Measurements from ENCODE around the gene HBG1. TPM values are rescaled to one million over a fixed set of nuclear protein-coding genes. Genes with fewer than 3 reads are reported as not detected.
"Not testable (repeated sequence)": the region's sequence is repeated elsewhere in the genome, so short reads cannot be mapped to it uniquely, and the experiment has no call there.

Gene HBG1
- not detected for total RNA-seq

GRCh38 chr11:5249807-5250396 is at the start of gene HBG1:
Gene HBG1 (minus strand): TSS chr11:5249857. CDS start chr11:5249804, 53 bp downstream.
- H3K4me1 Mint-ChIP-seq; DNase-seq; H3K9me3 Mint-ChIP-seq; H3K36me3 Mint-ChIP-seq (ENCODE audit: low read depth); CTCF ChIA-PET; H3K27ac Mint-ChIP-seq; H3K27me3 Mint-ChIP-seq; POLR2A ChIA-PET; H3K4me3 Mint-ChIP-seq: not testable (repeated sequence)

- CTCF ChIA-PET, result no interaction called here
Measured at GRCh38 chr11:5298451-5298850, 48.8 kb upstream of the HBG1 start.

GRCh38 chr11:5297721-5298323 is 48.2 kb upstream of the HBG1 start:
- Mint-ChIP-seq H3K9me3 (no peaks in the 10 kb centered on the region), H3K36me3 (ENCODE audit: low read depth) (no peaks in the 10 kb centered on the region), H3K27me3 (no peaks in the 10 kb centered on the region), H3K4me3 (no peak overlapping the region), H3K27ac (no peak overlapping the region), H3K4me1 (no peaks in the 10 kb centered on the region)
- CTCF ChIA-PET, result no interaction called here
- POLR2A ChIA-PET, result no interaction called here
- DNase-seq, result no peak

More at GRCh38 chr11:5298451-5298850, 48.8 kb upstream of the HBG1 start:
- no peak for DNase-seq
- Mint-ChIP-seq H3K4me3 (no peak overlapping the region), H3K36me3 (ENCODE audit: low read depth) (no peaks in the 10 kb centered on the region), H3K27me3 (no peaks in the 10 kb centered on the region), H3K9me3 (no peaks in the 10 kb centered on the region), H3K27ac (no peak overlapping the region), H3K4me1 (no peaks in the 10 kb centered on the region)
- POLR2A ChIA-PET, result no interaction called here

GRCh38 chr11:5294342-5294995 is 44.8 kb upstream of the HBG1 start:
- DNase-seq; H3K27me3 Mint-ChIP-seq; H3K36me3 Mint-ChIP-seq (ENCODE audit: low read depth); H3K27ac Mint-ChIP-seq; H3K9me3 Mint-ChIP-seq; H3K4me1 Mint-ChIP-seq; CTCF ChIA-PET; H3K4me3 Mint-ChIP-seq; POLR2A ChIA-PET: not testable (repeated sequence)

- DNase-seq, result no peak
- ChIA-PET CTCF (no interaction called here), POLR2A (no interaction called here)
- H3K27me3 Mint-ChIP-seq, result no peaks in the 10 kb centered on the region
- no peaks in the 10 kb centered on the region for H3K9me3 Mint-ChIP-seq
- no peaks in the 10 kb centered on the region for H3K4me1 Mint-ChIP-seq
- H3K4me3 Mint-ChIP-seq, result no peak overlapping the region
- no peak overlapping the region for H3K27ac Mint-ChIP-seq
- no peaks in the 10 kb centered on the region for H3K36me3 Mint-ChIP-seq (ENCODE audit: low read depth)
Measured at GRCh38 chr11:5293028-5293427, 43.4 kb upstream of the HBG1 start.

- Mint-ChIP-seq H3K36me3 (ENCODE audit: low read depth) (no peaks in the 10 kb centered on the region), H3K4me3 (no peak overlapping the region), H3K9me3 (no peaks in the 10 kb centered on the region), H3K27me3 (no peaks in the 10 kb centered on the region), H3K27ac (no peak overlapping the region), H3K4me1 (no peaks in the 10 kb centered on the region)
- no peak for DNase-seq
- ChIA-PET CTCF (no interaction called here), POLR2A (no interaction called here)
Measured at GRCh38 chr11:5291207-5291838, 41.7 kb upstream of the HBG1 start.

- CTCF ChIA-PET, result no interaction called here
- no peaks in the 10 kb centered on the region for H3K27me3 Mint-ChIP-seq
- no peaks in the 10 kb centered on the region for H3K4me1 Mint-ChIP-seq
- no peaks in the 10 kb centered on the region for H3K9me3 Mint-ChIP-seq
- H3K27ac Mint-ChIP-seq, result no peak overlapping the region
- POLR2A ChIA-PET, result no interaction called here
- H3K36me3 Mint-ChIP-seq (ENCODE audit: low read depth), result no peaks in the 10 kb centered on the region
- DNase-seq, result no peak
- no peak overlapping the region for H3K4me3 Mint-ChIP-seq
Measured at GRCh38 chr11:5290106-5290505, 40.4 kb upstream of the HBG1 start.

GRCh38 chr11:5289696-5290095 is 40.0 kb upstream of the HBG1 start:
- no peak for DNase-seq
- POLR2A ChIA-PET, result no interaction called here
- Mint-ChIP-seq H3K27me3 (no peaks in the 10 kb centered on the region), H3K36me3 (ENCODE audit: low read depth) (no peaks in the 10 kb centered on the region), H3K27ac (no peak overlapping the region), H3K9me3 (no peaks in the 10 kb centered on the region), H3K4me3 (no peak overlapping the region), H3K4me1 (no peaks in the 10 kb centered on the region)
- CTCF ChIA-PET, result no interaction called here

- Mint-ChIP-seq H3K4me1 (no peaks in the 10 kb centered on the region), H3K4me3 (no peak overlapping the region), H3K36me3 (ENCODE audit: low read depth) (no peaks in the 10 kb centered on the region), H3K27ac (no peak overlapping the region), H3K27me3 (no peaks in the 10 kb centered on the region), H3K9me3 (no peaks in the 10 kb centered on the region)
- ChIA-PET CTCF (no interaction called here), POLR2A (no interaction called here)
- DNase-seq, result no peak
Measured at GRCh38 chr11:5288906-5289550, 39.4 kb upstream of the HBG1 start.

GRCh38 chr11:5288108-5288905 is 38.6 kb upstream of the HBG1 start:
- Mint-ChIP-seq H3K27me3 (no peaks in the 10 kb centered on the region), H3K27ac (no peak overlapping the region), H3K4me3 (no peak overlapping the region), H3K9me3 (no peaks in the 10 kb centered on the region), H3K4me1 (no peaks in the 10 kb centered on the region), H3K36me3 (ENCODE audit: low read depth) (no peaks in the 10 kb centered on the region)
- no peak for DNase-seq
- POLR2A ChIA-PET, result no interaction called here
- CTCF ChIA-PET, result no interaction called here

GRCh38 chr11:5286901-5287300 is 37.2 kb upstream of the HBG1 start:
- Mint-ChIP-seq H3K4me1 (no peaks in the 10 kb centered on the region), H3K27ac (no peak overlapping the region), H3K27me3 (no peaks in the 10 kb centered on the region), H3K9me3 (no peaks in the 10 kb centered on the region), H3K4me3 (no peak overlapping the region), H3K36me3 (ENCODE audit: low read depth) (no peaks in the 10 kb centered on the region)
- no peak for DNase-seq
- ChIA-PET CTCF (no interaction called here), POLR2A (no interaction called here)

- ChIA-PET POLR2A (no interaction called here), CTCF (no interaction called here)
- Mint-ChIP-seq H3K9me3 (no peaks in the 10 kb centered on the region), H3K27me3 (no peaks in the 10 kb centered on the region), H3K27ac (no peak overlapping the region), H3K4me1 (no peaks in the 10 kb centered on the region), H3K4me3 (no peak overlapping the region), H3K36me3 (ENCODE audit: low read depth) (no peaks in the 10 kb centered on the region)
- DNase-seq, result no peak
Measured at GRCh38 chr11:5286351-5286750, 36.7 kb upstream of the HBG1 start.
